Measurements from ENCODE around the gene CPA4.
A peak's percentile ranks its signal among the peaks of the same experiment; 100 is the strongest.

Gene CPA4

GRCh38 chr7:130356121-130356875, 63.3 kb downstream of the CPA4 start:
- ChIA-PET CTCF (interaction anchor here (0.8 kb wide), 1 partner anchor 581 kb away, joined by 4 read pairs; no protein-coding TSS in a partner anchor), POLR2A (ENCODE audit: low non-redundant PET) (no interaction called here)
- no peak for TF ChIP-seq CTCF (conservative IDR thresholded peaks at IDR 0.05; ENCODE audit: low read depth)
- H3K27ac ChIP-seq: peak overlapping the region; percentile 99
- DNase-seq (ENCODE audit: low spot score): peak; percentile 91

- POLR2A ChIA-PET (ENCODE audit: low non-redundant PET): no interaction called here
- CTCF ChIA-PET: no interaction called here
- DNase-seq (ENCODE audit: low spot score): peak; percentile 86
- peak overlapping the region; percentile 99 for H3K27ac ChIP-seq
- TF ChIP-seq CTCF (conservative IDR thresholded peaks at IDR 0.05; ENCODE audit: low read depth): no peak
These were observed 64.1 kb downstream of the CPA4 start for GRCh38 chr7:130356876-130357611.

GRCh38 chr7:130358471-130358870, 65.5 kb downstream of the CPA4 start:
- POLR2A ChIA-PET (ENCODE audit: low non-redundant PET): no interaction called here
- TF ChIP-seq CTCF (conservative IDR thresholded peaks at IDR 0.05; ENCODE audit: low read depth): no peak
- DNase-seq (ENCODE audit: low spot score): no peak
- H3K27ac ChIP-seq: peak overlapping the region; percentile 99; the same call in 1 of the 2 replicates
- CTCF ChIA-PET: no interaction called here

- H3K27ac ChIP-seq: peak overlapping the region; percentile 65
These were observed 66.4 kb downstream of the CPA4 start for GRCh38 chr7:130359276-130359857.

GRCh38 chr7:130360518-130360917, 67.6 kb downstream of the CPA4 start:
- POLR2A ChIA-PET (ENCODE audit: low non-redundant PET): no interaction called here
- no peak for DNase-seq (ENCODE audit: low spot score)
- H3K27ac ChIP-seq: no peak overlapping the region
- CTCF ChIA-PET: no interaction called here
- TF ChIP-seq CTCF (conservative IDR thresholded peaks at IDR 0.05; ENCODE audit: low read depth): no peak

More at GRCh38 chr7:130359276-130359857, 66.4 kb downstream of the CPA4 start:
- CTCF ChIA-PET: no interaction called here
- POLR2A ChIA-PET (ENCODE audit: low non-redundant PET): no interaction called here
- no peak for TF ChIP-seq CTCF (conservative IDR thresholded peaks at IDR 0.05; ENCODE audit: low read depth)
- no peak for DNase-seq (ENCODE audit: low spot score)

- TF ChIP-seq CTCF (conservative IDR thresholded peaks at IDR 0.05; ENCODE audit: low read depth): no peak
- no peak overlapping the region for H3K27ac ChIP-seq
- DNase-seq (ENCODE audit: low spot score): no peak
- ChIA-PET CTCF (no interaction called here), POLR2A (ENCODE audit: low non-redundant PET) (no interaction called here)
These were observed 68.7 kb downstream of the CPA4 start for GRCh38 chr7:130361681-130362080.

Data from RWPE1 (cell line).